Middle frontal gyrus (tissue), 1 donor: ENCODE data around the gene SCARB2.

Source experiments
- DNase-seq: peaks from one replicate; pipeline ENCODE4 v3.0.0-alpha.2; 2015; ENCODE audit warnings: low spot score; ENCODE audit errors: extremely low spot score

Gene SCARB2

GRCh38 chr4:76232681-76233080, 19.1 kb upstream of the SCARB2 start:
- no peak for DNase-seq

- no peak for DNase-seq
Measured at GRCh38 chr4:76226418-76226817, 12.8 kb upstream of the SCARB2 start.

GRCh38 chr4:76224171-76224570, 10.5 kb upstream of the SCARB2 start:
- DNase-seq: no peak

- no peak for DNase-seq
Measured at GRCh38 chr4:76219299-76220055, 5.9 kb upstream of the SCARB2 start.

- no peak for DNase-seq
Measured at GRCh38 chr4:76216975-76217814, 3.6 kb upstream of the SCARB2 start.

GRCh38 chr4:76216524-76216923, 2.9 kb upstream of the SCARB2 start:
- no peak for DNase-seq

GRCh38 chr4:76215077-76215476, 1.5 kb upstream of the SCARB2 start:
- DNase-seq: no peak

GRCh38 chr4:76214177-76214675, 602 bp upstream of the SCARB2 start:
- DNase-seq: no peak

- no peak for DNase-seq
Measured at GRCh38 chr4:76212851-76213414, 691 bp downstream of the SCARB2 start.

GRCh38 chr4:76211769-76212708, 1.6 kb downstream of the SCARB2 start:
- DNase-seq: no peak

- no peak for DNase-seq
Measured at GRCh38 chr4:76210452-76210851, 3.2 kb downstream of the SCARB2 start.

GRCh38 chr4:76209881-76210280, 3.7 kb downstream of the SCARB2 start:
- no peak for DNase-seq

GRCh38 chr4:76208005-76208765, 5.4 kb downstream of the SCARB2 start:
- DNase-seq: peak; percentile 62

- no peak for DNase-seq
Measured at GRCh38 chr4:76207549-76207948, 6.1 kb downstream of the SCARB2 start.

- DNase-seq: no peak
Measured at GRCh38 chr4:76206222-76206942, 7.2 kb downstream of the SCARB2 start.

GRCh38 chr4:76205476-76205875, 8.1 kb downstream of the SCARB2 start:
- no peak for DNase-seq

- DNase-seq: no peak
Measured at GRCh38 chr4:76204936-76205335, 8.7 kb downstream of the SCARB2 start.

GRCh38 chr4:76203541-76203940, 10.1 kb downstream of the SCARB2 start:
- no peak for DNase-seq

- DNase-seq: no peak
Measured at GRCh38 chr4:76201276-76201675, 12.3 kb downstream of the SCARB2 start.
